ENCODE measurements around the gene SH3TC1.

DNA sequence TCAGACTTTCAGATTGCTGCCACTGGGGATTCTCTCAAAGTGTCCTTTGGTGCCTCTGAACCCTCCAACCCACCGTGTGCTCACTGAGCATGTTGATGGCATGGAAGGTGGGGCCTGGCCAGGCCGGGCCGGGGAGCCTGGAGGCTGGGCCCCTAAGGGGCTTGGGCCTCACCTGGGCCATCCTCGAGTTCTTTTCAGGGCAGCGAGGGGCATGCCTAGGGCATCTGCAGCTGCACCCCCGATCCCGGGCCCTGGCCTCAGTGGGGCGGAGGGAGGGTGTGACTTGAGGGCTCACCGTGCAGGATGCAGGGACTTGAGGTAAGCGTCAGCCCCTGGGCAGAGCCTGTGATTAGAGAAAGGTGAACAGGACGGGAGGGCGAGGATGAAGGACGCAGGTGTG is 1.6 kb upstream of the SH3TC1 start:
- TF ChIP-seq, protein P1, sequence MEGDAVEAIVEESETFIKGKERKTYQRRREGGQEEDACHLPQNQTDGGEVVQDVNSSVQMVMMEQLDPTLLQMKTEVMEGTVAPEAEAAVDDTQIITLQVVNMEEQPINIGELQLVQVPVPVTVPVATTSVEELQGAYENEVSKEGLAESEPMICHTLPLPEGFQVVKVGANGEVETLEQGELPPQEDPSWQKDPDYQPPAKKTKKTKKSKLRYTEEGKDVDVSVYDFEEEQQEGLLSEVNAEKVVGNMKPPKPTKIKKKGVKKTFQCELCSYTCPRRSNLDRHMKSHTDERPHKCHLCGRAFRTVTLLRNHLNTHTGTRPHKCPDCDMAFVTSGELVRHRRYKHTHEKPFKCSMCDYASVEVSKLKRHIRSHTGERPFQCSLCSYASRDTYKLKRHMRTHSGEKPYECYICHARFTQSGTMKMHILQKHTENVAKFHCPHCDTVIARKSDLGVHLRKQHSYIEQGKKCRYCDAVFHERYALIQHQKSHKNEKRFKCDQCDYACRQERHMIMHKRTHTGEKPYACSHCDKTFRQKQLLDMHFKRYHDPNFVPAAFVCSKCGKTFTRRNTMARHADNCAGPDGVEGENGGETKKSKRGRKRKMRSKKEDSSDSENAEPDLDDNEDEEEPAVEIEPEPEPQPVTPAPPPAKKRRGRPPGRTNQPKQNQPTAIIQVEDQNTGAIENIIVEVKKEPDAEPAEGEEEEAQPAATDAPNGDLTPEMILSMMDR (IDR thresholded peaks at IDR 0.05): no peak
- no peak for TF ChIP-seq EP300 (IDR thresholded peaks at IDR 0.05)
- TF ChIP-seq POLR2A (IDR thresholded peaks at IDR 0.05): no peak
